ENCODE measurements around the gene EXOC3. TPM values are rescaled to one million over a fixed set of nuclear protein-coding genes. Genes with fewer than 3 reads are reported as not detected.

Gene EXOC3
- polyA plus RNA-seq, 3 donors = 33.2 to 59.7 (median 53.8) TPM

DNA sequence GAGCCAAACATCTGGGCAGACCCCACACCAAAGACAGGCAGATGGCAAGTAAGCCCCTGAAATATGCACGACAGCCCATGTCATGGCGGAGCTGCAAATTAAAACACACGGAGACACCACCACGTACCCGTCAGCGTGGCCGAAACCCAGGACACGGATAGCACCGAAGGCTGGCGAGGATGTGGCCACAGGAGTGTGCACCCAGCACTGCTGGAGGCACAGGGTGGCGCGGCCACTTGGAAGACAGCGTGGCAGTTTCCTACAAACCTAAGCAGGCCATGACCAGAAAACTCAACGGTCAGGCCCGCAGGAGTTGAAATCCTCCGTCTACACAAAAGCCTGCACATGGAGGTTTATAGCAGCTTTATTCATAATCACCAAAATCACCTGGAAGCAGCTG is 68.5 kb downstream of the EXOC3 start:
- Histone ChIP-seq H3K36me3 (replicated peaks in 1 of 2; ENCODE audit: control insufficient read depth in 1 of 2, insufficient read depth in 2 of 2, low read length in 2 of 2) (no peaks in the 10 kb centered on the region), H3K79me2 (ENCODE audit: insufficient read depth, low read length) (no peaks in the 10 kb centered on the region), H4K20me1 (ENCODE audit: insufficient read depth, low read length) (no peaks in the 10 kb centered on the region), H2AFZ (ENCODE audit: insufficient read depth, low read depth, low read length, poor library complexity, severe bottlenecking) (no peak overlapping the region), H3K9me3 (replicated peaks in 1 of 2; ENCODE audit: control insufficient read depth in 1 of 2, insufficient read depth in 1 of 2, low read length in 2 of 2) (peaks cover 4 to 11% of the 10 kb centered on the region in 2 donors), H3K27ac (ENCODE audit: low read depth in 1 of 2, low read length in 2 of 2) (no peak overlapping the region), H3K4me3 (replicated peaks in 1 of 3; ENCODE audit: low read depth in 2 of 3, low read length in 3 of 3) (no peak overlapping the region), H3K4me1 (ENCODE audit: control insufficient read depth in 1 of 2, insufficient read depth in 2 of 2, low read length in 2 of 2) (no peaks in the 10 kb centered on the region), H3K9ac (ENCODE audit: insufficient read depth, low read length, poor library complexity, severe bottlenecking) (no peak overlapping the region), H3K4me2 (replicated peaks; ENCODE audit: extremely low read depth, low read length, poor library complexity, severe bottlenecking) (no peak overlapping the region), H3K27me3 (ENCODE audit: control insufficient read depth in 2 of 2, insufficient read depth in 2 of 2, low read length in 2 of 2) (peaks cover 0 to 33% of the 10 kb centered on the region in 2 donors)
- intact Hi-C loops (cut with micrococcal nuclease) = no loop called here
- Mint-ChIP-seq H3K36me3 (no peaks in the 10 kb centered on the region), H3K27me3 (ENCODE audit: low read depth in 3 of 3) (peaks cover 30 to 61% (median 32%) of the 10 kb centered on the region in 3 donors), H3K4me3 (no peak overlapping the region), H3K9me3 (peaks cover 5 to 16% (median 10%) of the 10 kb centered on the region in 7 donors), H3K4me1 (peaks cover 3% of the 10 kb centered on the region), H3K27ac (no peak overlapping the region)
- WGBS (ENCODE audit: insufficient coverage) = 98% methylated on average over 16 of the region's 16 CpGs
- TF ChIP-seq, protein P1, sequence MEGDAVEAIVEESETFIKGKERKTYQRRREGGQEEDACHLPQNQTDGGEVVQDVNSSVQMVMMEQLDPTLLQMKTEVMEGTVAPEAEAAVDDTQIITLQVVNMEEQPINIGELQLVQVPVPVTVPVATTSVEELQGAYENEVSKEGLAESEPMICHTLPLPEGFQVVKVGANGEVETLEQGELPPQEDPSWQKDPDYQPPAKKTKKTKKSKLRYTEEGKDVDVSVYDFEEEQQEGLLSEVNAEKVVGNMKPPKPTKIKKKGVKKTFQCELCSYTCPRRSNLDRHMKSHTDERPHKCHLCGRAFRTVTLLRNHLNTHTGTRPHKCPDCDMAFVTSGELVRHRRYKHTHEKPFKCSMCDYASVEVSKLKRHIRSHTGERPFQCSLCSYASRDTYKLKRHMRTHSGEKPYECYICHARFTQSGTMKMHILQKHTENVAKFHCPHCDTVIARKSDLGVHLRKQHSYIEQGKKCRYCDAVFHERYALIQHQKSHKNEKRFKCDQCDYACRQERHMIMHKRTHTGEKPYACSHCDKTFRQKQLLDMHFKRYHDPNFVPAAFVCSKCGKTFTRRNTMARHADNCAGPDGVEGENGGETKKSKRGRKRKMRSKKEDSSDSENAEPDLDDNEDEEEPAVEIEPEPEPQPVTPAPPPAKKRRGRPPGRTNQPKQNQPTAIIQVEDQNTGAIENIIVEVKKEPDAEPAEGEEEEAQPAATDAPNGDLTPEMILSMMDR (IDR thresholded peaks at IDR 0.05) = no peak
- DNase-seq = no peak

DNA sequence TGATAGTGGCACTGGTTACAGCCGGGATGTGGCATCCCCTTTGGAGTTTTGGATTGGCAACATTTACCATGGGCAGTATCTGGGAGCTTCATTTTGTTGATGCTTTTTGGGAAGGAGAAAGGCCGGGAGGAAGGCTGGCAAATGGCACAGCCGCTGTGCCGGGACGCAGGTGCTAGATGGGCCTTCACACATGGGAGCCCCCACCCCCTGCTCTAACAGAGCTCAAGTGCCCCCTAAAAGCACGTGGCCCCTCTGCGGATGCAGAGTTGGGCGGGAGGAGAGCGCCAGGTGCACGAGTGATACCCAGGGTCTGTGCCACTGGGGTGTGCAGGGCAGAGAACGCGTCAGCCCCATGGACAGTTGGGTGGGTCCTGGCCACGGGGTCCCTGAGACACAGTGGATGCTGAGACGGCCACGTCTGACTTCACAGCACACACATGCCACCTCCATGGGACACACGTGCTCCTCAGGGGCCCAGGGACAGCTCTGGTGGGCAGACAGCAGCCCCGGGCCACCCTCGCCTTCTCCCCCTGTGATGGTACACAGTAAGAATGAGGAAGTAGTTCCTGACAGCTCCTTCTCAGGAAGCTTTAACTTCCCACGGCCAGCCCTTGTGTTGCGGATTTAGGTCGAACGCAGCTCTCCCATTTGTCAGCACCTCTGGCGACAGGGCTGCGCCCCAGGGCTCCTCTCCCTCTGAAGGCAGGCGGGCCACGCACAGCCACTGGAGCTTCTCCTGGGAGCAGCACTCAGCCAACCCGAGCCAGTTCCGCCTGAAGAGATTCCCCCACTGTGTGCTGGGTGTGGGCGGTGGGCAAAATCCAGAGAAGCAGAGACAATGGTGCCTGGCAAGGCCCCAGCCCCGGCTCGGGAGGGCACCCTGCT is 70.5 kb downstream of the EXOC3 start:
- Histone ChIP-seq H2AFZ (ENCODE audit: insufficient read depth, low read depth, low read length, poor library complexity, severe bottlenecking) (no peak overlapping the region), H3K4me3 (replicated peaks in 1 of 3; ENCODE audit: low read depth in 2 of 3, low read length in 3 of 3) (no peak overlapping the region), H3K4me2 (replicated peaks; ENCODE audit: extremely low read depth, low read length, poor library complexity, severe bottlenecking) (no peak overlapping the region), H3K9me3 (replicated peaks in 1 of 2; ENCODE audit: control insufficient read depth in 1 of 2, insufficient read depth in 1 of 2, low read length in 2 of 2) (no peaks in the 10 kb centered on the region), H3K27ac (ENCODE audit: low read depth in 1 of 2, low read length in 2 of 2) (no peak overlapping the region), H3K36me3 (replicated peaks in 1 of 2; ENCODE audit: control insufficient read depth in 1 of 2, insufficient read depth in 2 of 2, low read length in 2 of 2) (no peaks in the 10 kb centered on the region), H3K4me1 (ENCODE audit: control insufficient read depth in 1 of 2, insufficient read depth in 2 of 2, low read length in 2 of 2) (no peaks in the 10 kb centered on the region), H3K79me2 (ENCODE audit: insufficient read depth, low read length) (no peaks in the 10 kb centered on the region), H3K9ac (ENCODE audit: insufficient read depth, low read length, poor library complexity, severe bottlenecking) (no peak overlapping the region), H3K27me3 (ENCODE audit: control insufficient read depth in 2 of 2, insufficient read depth in 2 of 2, low read length in 2 of 2) (peaks cover 0 to 40% of the 10 kb centered on the region in 2 donors), H4K20me1 (ENCODE audit: insufficient read depth, low read length) (no peaks in the 10 kb centered on the region)
- peak overlapping the region in 1 of 2 donors; percentile 46 for H3K4me3 Mint-ChIP-seq
- H3K27me3 Mint-ChIP-seq (ENCODE audit: low read depth in 3 of 3) = peaks cover 35 to 69% (median 37%) of the 10 kb centered on the region in 3 donors
- intact Hi-C loops (cut with micrococcal nuclease) = no loop called here
- no peak for DNase-seq
- TF ChIP-seq, protein P1 (IDR thresholded peaks at IDR 0.05) = no peak
- 43% methylated on average over 17 of the region's 31 CpGs for WGBS (ENCODE audit: insufficient coverage)
- peaks cover 3% of the 10 kb centered on the region for H3K4me1 Mint-ChIP-seq
- H3K27ac Mint-ChIP-seq = peak overlapping the region in 1 of 7 donors; percentile 15
- H3K36me3 Mint-ChIP-seq = no peaks in the 10 kb centered on the region
- peaks cover 0 to 8% (median 4%) of the 10 kb centered on the region in 7 donors for H3K9me3 Mint-ChIP-seq
